Progenitor cell of endocrine pancreas (in vitro differentiated cells): Measurements from ENCODE around the gene FCAR. TPM values are rescaled to one million over a fixed set of nuclear protein-coding genes. Genes with fewer than 3 reads are reported as not detected.
"Not testable (repeated sequence)": the region's sequence is repeated elsewhere in the genome, so short reads cannot be mapped to it uniquely, and the experiment has no call there.

Source experiments
- DNase-seq: peaks from one replicate; pipeline ENCODE4 v3.0.0; 2021; ENCODE audit warnings: low spot score; ENCODE audit not compliant: unreplicated experiment
- H3K27ac Mint-ChIP-seq: 2 replicates; pipeline ENCODE4 v1.8.0; 2021; ENCODE audit warnings: mild to moderate bottlenecking, moderate library complexity, mixed read lengths
- H3K27me3 Mint-ChIP-seq: 2 replicates; pipeline ENCODE4 v1.8.0; 2021; ENCODE audit warnings: mixed read lengths
- H3K36me3 Mint-ChIP-seq: 2 replicates; pipeline ENCODE4 v1.8.0; 2022; ENCODE audit warnings: mixed read lengths; ENCODE audit not compliant: insufficient read depth
- H3K4me1 Mint-ChIP-seq: 2 replicates; pipeline ENCODE4 v1.8.0; 2021; ENCODE audit warnings: low read depth, mixed read lengths
- H3K4me3 Mint-ChIP-seq: 2 replicates; pipeline ENCODE4 v1.8.0; 2021; ENCODE audit warnings: low read depth, mild to moderate bottlenecking, moderate library complexity, mixed read lengths
- H3K9me3 Mint-ChIP-seq: 2 replicates; pipeline ENCODE4 v1.8.0; 2021; ENCODE audit warnings: low read depth, mixed read lengths
- CTCF ChIP-seq: fragments of 200-600 bp; sonication (generic); IDR thresholded peaks from one replicate; pipeline ENCODE4 v1.5.0; 2021; ENCODE audit warnings: antibody characterized with exemption, mild to moderate bottlenecking; ENCODE audit not compliant: unreplicated experiment
- total RNA-seq: library from RNA; stranded (reverse); gene quantifications from 2 replicates; pipeline ENCODE4 v1.2.1, GENCODE V29; 2021

FCAR gene
- total RNA-seq, 1 donor from 2014 or later, result not detected

GRCh38 chr19:54888239-54888638 is 14.2 kb downstream of the FCAR start:
- no peak for DNase-seq
- no peaks in the 10 kb centered on the region for H3K4me1 Mint-ChIP-seq
- no peak for TF ChIP-seq CTCF
- no peak overlapping the region for H3K4me3 Mint-ChIP-seq
- no peak overlapping the region for H3K27ac Mint-ChIP-seq
- H3K36me3 Mint-ChIP-seq, result no peaks in the 10 kb centered on the region
- H3K9me3 Mint-ChIP-seq, result no peaks in the 10 kb centered on the region
- no peaks in the 10 kb centered on the region for H3K27me3 Mint-ChIP-seq

- H3K4me1 Mint-ChIP-seq, result no peaks in the 10 kb centered on the region
- no peak overlapping the region for H3K27ac Mint-ChIP-seq
- no peaks in the 10 kb centered on the region for H3K27me3 Mint-ChIP-seq
These were observed 15.5 kb downstream of the FCAR start for GRCh38 chr19:54889566-54889965.

GRCh38 chr19:54893406-54893805 is 19.4 kb downstream of the FCAR start:
- Mint-ChIP-seq H3K27me3 (peaks cover 12% of the 10 kb centered on the region), H3K27ac (no peak overlapping the region), H3K9me3 (no peaks in the 10 kb centered on the region), H3K4me3 (no peak overlapping the region), H3K36me3 (no peaks in the 10 kb centered on the region), H3K4me1 (peaks cover 4% of the 10 kb centered on the region)
- TF ChIP-seq CTCF, result no peak
- DNase-seq, result no peak

More at GRCh38 chr19:54889566-54889965, 15.5 kb downstream of the FCAR start:
- DNase-seq, result no peak
- no peak overlapping the region for H3K4me3 Mint-ChIP-seq
- no peaks in the 10 kb centered on the region for H3K36me3 Mint-ChIP-seq
- TF ChIP-seq CTCF, result no peak
- H3K9me3 Mint-ChIP-seq, result no peaks in the 10 kb centered on the region

GRCh38 chr19:54894106-54894505 is 20.1 kb downstream of the FCAR start:
- H3K27me3 Mint-ChIP-seq, result peaks cover 19% of the 10 kb centered on the region

GRCh38 chr19:54896036-54896435 is 22.0 kb downstream of the FCAR start:
- Mint-ChIP-seq H3K36me3 (no peaks in the 10 kb centered on the region), H3K27ac (no peak overlapping the region), H3K4me1 (peaks cover 4% of the 10 kb centered on the region), H3K9me3 (no peaks in the 10 kb centered on the region), H3K4me3 (no peak overlapping the region), H3K27me3 (peaks cover 27% of the 10 kb centered on the region)
- no peak for DNase-seq
- TF ChIP-seq CTCF, result no peak

More at GRCh38 chr19:54894106-54894505, 20.1 kb downstream of the FCAR start:
- H3K4me1 Mint-ChIP-seq, H3K9me3 Mint-ChIP-seq, H3K27ac Mint-ChIP-seq, H3K36me3 Mint-ChIP-seq, H3K4me3 Mint-ChIP-seq, DNase-seq: not testable (repeated sequence)

- not testable (repeated sequence) for H3K36me3 Mint-ChIP-seq, H3K9me3 Mint-ChIP-seq, H3K27ac Mint-ChIP-seq, DNase-seq, H3K4me1 Mint-ChIP-seq, H3K4me3 Mint-ChIP-seq
- peaks cover 27% of the 10 kb centered on the region for H3K27me3 Mint-ChIP-seq
These were observed 24.6 kb downstream of the FCAR start for GRCh38 chr19:54898685-54899084.

- H3K27ac Mint-ChIP-seq, H3K9me3 Mint-ChIP-seq, H3K4me3 Mint-ChIP-seq, DNase-seq, H3K36me3 Mint-ChIP-seq, H3K4me1 Mint-ChIP-seq: not testable (repeated sequence)
- H3K27me3 Mint-ChIP-seq, result peaks cover 27% of the 10 kb centered on the region
These were observed 25.6 kb downstream of the FCAR start for GRCh38 chr19:54899646-54900045.

GRCh38 chr19:54901153-54901552 is 27.1 kb downstream of the FCAR start:
- H3K4me3 Mint-ChIP-seq, DNase-seq, H3K4me1 Mint-ChIP-seq, H3K36me3 Mint-ChIP-seq, H3K9me3 Mint-ChIP-seq, H3K27ac Mint-ChIP-seq: not testable (repeated sequence)
- H3K27me3 Mint-ChIP-seq, result peaks cover 27% of the 10 kb centered on the region
